Esophagus muscularis mucosa (tissue), 3 donors: Measurements from ENCODE around the gene INO80E.

Experiments used
- CTCF ChIP-seq, 3 experiments: fragments of 200-600 bp in 2 of 3; fragments of 450-650 bp in 1 of 3; sonication (generic) in 2 of 3; IDR thresholded peaks; one replicate each; pipeline ENCODE4 v1.5.1; 2017 to 2019; ENCODE audit warnings: antibody characterized with exemption in 3 of 3, mild to moderate bottlenecking in 2 of 3, moderate library complexity in 1 of 3
- EP300 ChIP-seq: sonication (generic); formaldehyde crosslinking; IDR thresholded peaks from one replicate; pipeline ENCODE4 v1.6.1; 2017; ENCODE audit warnings: antibody characterized with exemption

GRCh38 chr16:30016555-30017276 is 20.7 kb downstream of the INO80E start:
- TF ChIP-seq CTCF (IDR thresholded peaks at IDR 0.05): no peak
- TF ChIP-seq EP300: no peak
